ENCODE results near the gene NCOA7.

GRCh38 chr6:125886914-125887313 lies 96.2 kb downstream of the NCOA7 start:
- TF ChIP-seq CTCF (IDR thresholded peaks at IDR 0.05) (no peak), POLR2A (IDR thresholded peaks at IDR 0.05) (no peak), EP300 (IDR thresholded peaks at IDR 0.05) (no peak)
